ENCODE measurements around the gene FLVCR1. TPM values are rescaled to one million over a fixed set of nuclear protein-coding genes. Genes with fewer than 3 reads are reported as not detected.

FLVCR1 gene
- total RNA-seq, 1 experiment from 2014 or later: 26.0 TPM

- BruUV-seq (replicated peaks): no TSS peak
- Mint-ChIP-seq H3K9me3 (ENCODE audit: low read depth, unreplicated experiment) (no peaks in the 10 kb centered on the region), H3K27me3 (ENCODE audit: unreplicated experiment) (no peaks in the 10 kb centered on the region), H3K36me3 (ENCODE audit: insufficient read depth, unreplicated experiment) (no peaks in the 10 kb centered on the region), H3K27ac (ENCODE audit: unreplicated experiment) (no peak overlapping the region), H3K4me3 (ENCODE audit: low read depth, unreplicated experiment) (no peak overlapping the region), H3K4me1 (ENCODE audit: low read depth, unreplicated experiment) (no peaks in the 10 kb centered on the region)
- no peak for TF ChIP-seq CTCF (IDR thresholded peaks at IDR 0.05; ENCODE audit: unreplicated experiment)
- CTCF ChIA-PET: interaction anchor here (0.5 kb wide), 1 partner anchor 1184 kb away, joined by 3 read pairs; no protein-coding TSS in a partner anchor
- no peak for DNase-seq
- intact Hi-C loops (cut with micrococcal nuclease; ENCODE audit: unreplicated experiment): no loop called here
Observed at GRCh38 chr1:212942679-212943392, 84.8 kb downstream of the FLVCR1 start.

- H3K4me1 Mint-ChIP-seq (ENCODE audit: low read depth, unreplicated experiment): no peaks in the 10 kb centered on the region
Observed at GRCh38 chr1:212943393-212943710, 85.3 kb downstream of the FLVCR1 start.

GRCh38 chr1:212944229-212944901 is 86.3 kb downstream of the FLVCR1 start:
- intact Hi-C loops (cut with micrococcal nuclease; ENCODE audit: unreplicated experiment): no loop called here
- no peak for TF ChIP-seq CTCF (IDR thresholded peaks at IDR 0.05; ENCODE audit: unreplicated experiment)
- CTCF ChIA-PET: interaction anchor here (0.6 kb wide), 1 partner anchor 536 kb away, joined by 4 read pairs; no protein-coding TSS in a partner anchor
- Mint-ChIP-seq H3K27me3 (ENCODE audit: unreplicated experiment) (no peaks in the 10 kb centered on the region), H3K9me3 (ENCODE audit: low read depth, unreplicated experiment) (no peaks in the 10 kb centered on the region), H3K4me1 (ENCODE audit: low read depth, unreplicated experiment) (no peaks in the 10 kb centered on the region), H3K27ac (ENCODE audit: unreplicated experiment) (no peak overlapping the region), H3K4me3 (ENCODE audit: low read depth, unreplicated experiment) (no peak overlapping the region), H3K36me3 (ENCODE audit: insufficient read depth, unreplicated experiment) (no peaks in the 10 kb centered on the region)
- BruUV-seq (replicated peaks): no TSS peak
- DNase-seq: no peak

More at GRCh38 chr1:212943393-212943710, 85.3 kb downstream of the FLVCR1 start:
- H3K36me3 Mint-ChIP-seq (ENCODE audit: insufficient read depth, unreplicated experiment): no peaks in the 10 kb centered on the region
- BruUV-seq (replicated peaks): no TSS peak
- H3K4me3 Mint-ChIP-seq (ENCODE audit: low read depth, unreplicated experiment): no peak overlapping the region
- intact Hi-C loops (cut with micrococcal nuclease; ENCODE audit: unreplicated experiment): no loop called here
- no peak overlapping the region for H3K27ac Mint-ChIP-seq (ENCODE audit: unreplicated experiment)
- no peak for DNase-seq
- no peaks in the 10 kb centered on the region for H3K27me3 Mint-ChIP-seq (ENCODE audit: unreplicated experiment)
- no peak for TF ChIP-seq CTCF (IDR thresholded peaks at IDR 0.05; ENCODE audit: unreplicated experiment)
- H3K9me3 Mint-ChIP-seq (ENCODE audit: low read depth, unreplicated experiment): no peaks in the 10 kb centered on the region
- CTCF ChIA-PET: no interaction called here

- Mint-ChIP-seq H3K9me3 (ENCODE audit: low read depth, unreplicated experiment) (no peaks in the 10 kb centered on the region), H3K4me3 (ENCODE audit: low read depth, unreplicated experiment) (no peak overlapping the region), H3K27ac (ENCODE audit: unreplicated experiment) (no peak overlapping the region), H3K27me3 (ENCODE audit: unreplicated experiment) (no peaks in the 10 kb centered on the region), H3K36me3 (ENCODE audit: insufficient read depth, unreplicated experiment) (peaks cover 1% of the 10 kb centered on the region), H3K4me1 (ENCODE audit: low read depth, unreplicated experiment) (peaks cover 3% of the 10 kb centered on the region)
- BruUV-seq (replicated peaks): no TSS peak
- intact Hi-C loops (cut with micrococcal nuclease; ENCODE audit: unreplicated experiment): no loop called here
- no peak for TF ChIP-seq CTCF (IDR thresholded peaks at IDR 0.05; ENCODE audit: unreplicated experiment)
- no peak for DNase-seq
- CTCF ChIA-PET: no interaction called here
Observed at GRCh38 chr1:212945056-212945455, 87.0 kb downstream of the FLVCR1 start.

Data from Calu3 (cell line).